Uterus (tissue), 2 donors: Measurements from ENCODE around the gene MTX1.

Source experiments
- CTCF ChIP-seq, 4 experiments: fragments of 200-600 bp in 2 of 4; fragments of 450-650 bp in 2 of 4; sonication (generic) in 2 of 4; IDR thresholded peaks; one replicate each; pipeline ENCODE4 v1.5.1; 2016 to 2019; ENCODE audit warnings: antibody characterized with exemption in 4 of 4, mild to moderate bottlenecking in 2 of 4, moderate library complexity in 1 of 4
- POLR2A ChIP-seq, 2 donors: fragments of 450-650 bp; IDR thresholded peaks; one replicate each; pipeline ENCODE4 v1.6.1; 2016; ENCODE audit warnings: antibody characterized with exemption in 2 of 2, mild to moderate bottlenecking in 1 of 2, moderate library complexity in 1 of 2

- no peak for TF ChIP-seq POLR2A (IDR thresholded peaks at IDR 0.05)
- no peak for TF ChIP-seq CTCF (IDR thresholded peaks at IDR 0.05)
Measured at GRCh38 chr1:155178441-155179111, 29.9 kb upstream of the MTX1 start.
